Myocyte (in vitro differentiated cells): ENCODE data around the gene PPP1R8. TPM values are rescaled to one million over a fixed set of nuclear protein-coding genes. Genes with fewer than 3 reads are reported as not detected.
"Not testable (repeated sequence)": the region's sequence is repeated elsewhere in the genome, so short reads cannot be mapped to it uniquely, and the experiment has no call there.

Experiments used
- DNase-seq: peaks from one replicate; pipeline ENCODE4 v3.0.0-alpha.2; 2012; ENCODE audit warnings: low read depth
- total RNA-seq: library from RNA; depleted of rRNA; stranded (reverse); fragments of >200 nt; gene quantifications from 2 replicates; pipeline ENCODE4 v1.2.3, GENCODE V29; 2014

The PPP1R8 gene
- total RNA-seq, 1 donor from 2014 or later, result 48.2 TPM

- no peak for DNase-seq
Observed at GRCh38 chr1:27869719-27870085, 39.1 kb downstream of the PPP1R8 start.

GRCh38 chr1:27871076-27871475 is 40.5 kb downstream of the PPP1R8 start:
- DNase-seq, result not testable (repeated sequence)

- peak; percentile 52 for DNase-seq
Observed at GRCh38 chr1:27872059-27872801, 41.6 kb downstream of the PPP1R8 start, which contains the start of gene THEMIS2. Gene THEMIS2 (plus strand): TSS chr1:27872544. CDS start chr1:27872572, 28 bp downstream.

GRCh38 chr1:27872802-27873551 is 42.4 kb downstream of the PPP1R8 start:
- DNase-seq, result peak; percentile 40

- DNase-seq, result no peak
Observed at GRCh38 chr1:27873671-27874384, 43.2 kb downstream of the PPP1R8 start.

- DNase-seq, result no peak
Observed at GRCh38 chr1:27876341-27877114, 45.9 kb downstream of the PPP1R8 start.

GRCh38 chr1:27877115-27877416 is 46.5 kb downstream of the PPP1R8 start:
- no peak for DNase-seq

GRCh38 chr1:27878039-27878438 is 47.5 kb downstream of the PPP1R8 start:
- no peak for DNase-seq

GRCh38 chr1:27878787-27879335 is 48.3 kb downstream of the PPP1R8 start:
- DNase-seq, result peak; percentile 86

- DNase-seq, result peak; percentile 91
Observed at GRCh38 chr1:27879374-27880082, 48.9 kb downstream of the PPP1R8 start.

GRCh38 chr1:27882543-27882903 is 51.9 kb downstream of the PPP1R8 start:
- DNase-seq, result no peak

- no peak for DNase-seq
Observed at GRCh38 chr1:27883536-27883935, 53.0 kb downstream of the PPP1R8 start.

GRCh38 chr1:27884006-27884954 is 53.7 kb downstream of the PPP1R8 start:
- peak; percentile 75 for DNase-seq

- DNase-seq, result no peak
Observed at GRCh38 chr1:27885114-27885528, 54.5 kb downstream of the PPP1R8 start.

GRCh38 chr1:27885621-27886352 is 55.2 kb downstream of the PPP1R8 start:
- peak; percentile 44 for DNase-seq

- no peak for DNase-seq
Observed at GRCh38 chr1:27886353-27886679, 55.7 kb downstream of the PPP1R8 start.

- no peak for DNase-seq
Observed at GRCh38 chr1:27886744-27887143, 56.2 kb downstream of the PPP1R8 start.

GRCh38 chr1:27887215-27888021 is 56.8 kb downstream of the PPP1R8 start:
- DNase-seq, result no peak
